IPS-18c (cell line): ENCODE results near the gene CELF2.

Experiments
- H3K4me3 ChIP-seq: 2 replicates; pipeline ENCODE4 v1.7.0; 2013; ENCODE audit warnings: low read depth, mild to moderate bottlenecking, low read length, moderate library complexity; ENCODE audit not compliant: insufficient read depth
- H3K9me3 ChIP-seq: one replicate; pipeline ENCODE4 v1.6.1; 2013; ENCODE audit warnings: mild to moderate bottlenecking, low read length, moderate library complexity; ENCODE audit not compliant: control insufficient read depth, insufficient read depth

CELF2 gene

GRCh38 chr10:11037991-11038390, 20.3 kb downstream of the CELF2 start:
- Histone ChIP-seq H3K9me3 (no peaks in the 10 kb centered on the region), H3K4me3 (no peak overlapping the region)

GRCh38 chr10:11042357-11042756, 24.7 kb downstream of the CELF2 start:
- Histone ChIP-seq H3K4me3 (no peak overlapping the region), H3K9me3 (no peaks in the 10 kb centered on the region)

DNA sequence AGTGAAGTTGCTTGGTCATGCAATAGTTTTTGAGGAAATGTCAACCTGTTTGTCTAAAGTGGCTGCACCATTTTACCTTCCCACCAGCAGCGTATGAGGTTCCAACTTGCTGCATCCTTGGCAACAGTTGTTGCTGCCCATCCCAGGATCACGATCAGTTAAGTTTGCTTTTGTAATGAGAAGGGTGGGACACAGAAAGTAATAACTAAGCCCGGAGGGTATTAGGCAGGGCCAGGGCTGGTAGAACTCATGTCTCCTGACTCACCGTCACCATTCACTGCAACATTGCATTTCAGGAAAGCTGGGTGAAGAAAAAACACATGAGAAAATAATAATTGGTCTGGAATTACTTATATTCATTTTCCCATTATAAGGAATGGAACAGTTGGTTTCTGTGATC, 25.4 kb downstream of the CELF2 start:
- no peak overlapping the region for H3K4me3 ChIP-seq
- no peaks in the 10 kb centered on the region for H3K9me3 ChIP-seq

DNA sequence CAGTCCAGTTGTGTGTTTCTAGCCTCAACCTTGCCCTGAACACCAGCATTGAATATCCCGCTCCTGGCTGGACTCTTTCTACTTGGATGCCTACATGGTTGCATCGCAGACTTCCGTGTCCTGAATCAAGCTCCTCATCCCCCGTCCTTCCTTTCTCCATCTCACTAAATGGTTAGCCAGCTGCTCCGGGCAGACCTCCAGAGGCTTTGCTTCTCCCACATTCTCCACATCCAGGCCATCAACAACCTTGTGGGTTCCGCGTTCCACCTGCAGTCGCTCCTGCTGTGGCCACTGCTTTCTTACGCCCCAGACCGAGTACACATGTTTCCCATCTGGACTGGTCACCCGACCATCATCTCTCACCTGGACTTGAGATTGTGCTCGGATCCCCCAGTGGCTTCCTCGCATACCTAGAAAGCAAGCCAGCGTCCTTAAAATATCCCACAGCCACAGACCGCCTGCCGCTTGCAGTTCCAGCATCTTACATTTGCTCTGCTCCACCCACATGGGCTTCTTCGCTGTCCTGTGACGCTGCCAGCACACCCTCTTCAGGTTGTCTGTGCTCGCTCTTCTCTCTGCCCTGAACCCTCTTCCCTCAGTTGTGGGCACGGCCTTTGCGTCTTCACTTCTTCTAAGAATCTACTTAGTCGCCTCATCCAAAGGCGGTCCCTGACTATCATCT, 25.9 kb downstream of the CELF2 start:
- no peak overlapping the region for H3K4me3 ChIP-seq
- no peaks in the 10 kb centered on the region for H3K9me3 ChIP-seq

DNA sequence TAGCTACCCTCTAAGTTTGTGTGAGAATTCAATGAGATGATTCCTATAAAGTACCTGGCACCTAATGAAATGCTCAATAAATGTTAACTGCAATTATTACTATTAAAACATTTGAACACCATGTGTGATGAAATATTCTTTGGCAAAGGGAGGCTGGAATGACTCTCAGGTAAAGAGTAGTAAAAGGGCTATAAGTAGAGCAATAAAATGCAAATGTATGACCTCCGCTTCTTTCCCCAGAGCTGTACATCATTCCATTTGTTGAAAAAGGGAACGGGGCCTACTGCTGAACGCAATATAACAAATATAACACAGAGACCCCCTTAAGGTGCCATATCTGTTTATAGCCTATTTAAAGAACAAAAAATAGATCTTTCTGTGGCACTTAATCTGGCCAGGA, 27.8 kb downstream of the CELF2 start:
- no peak overlapping the region for H3K4me3 ChIP-seq
- H3K9me3 ChIP-seq, result no peaks in the 10 kb centered on the region

- Histone ChIP-seq H3K9me3 (no peaks in the 10 kb centered on the region), H3K4me3 (no peak overlapping the region)
Measured at GRCh38 chr10:11045995-11046775, 28.5 kb downstream of the CELF2 start.

GRCh38 chr10:11046776-11047160, 29.1 kb downstream of the CELF2 start:
- Histone ChIP-seq H3K9me3 (no peaks in the 10 kb centered on the region), H3K4me3 (no peak overlapping the region)

- Histone ChIP-seq H3K9me3 (no peaks in the 10 kb centered on the region), H3K4me3 (no peak overlapping the region)
Measured at GRCh38 chr10:11048707-11049278, 31.1 kb downstream of the CELF2 start.

DNA sequence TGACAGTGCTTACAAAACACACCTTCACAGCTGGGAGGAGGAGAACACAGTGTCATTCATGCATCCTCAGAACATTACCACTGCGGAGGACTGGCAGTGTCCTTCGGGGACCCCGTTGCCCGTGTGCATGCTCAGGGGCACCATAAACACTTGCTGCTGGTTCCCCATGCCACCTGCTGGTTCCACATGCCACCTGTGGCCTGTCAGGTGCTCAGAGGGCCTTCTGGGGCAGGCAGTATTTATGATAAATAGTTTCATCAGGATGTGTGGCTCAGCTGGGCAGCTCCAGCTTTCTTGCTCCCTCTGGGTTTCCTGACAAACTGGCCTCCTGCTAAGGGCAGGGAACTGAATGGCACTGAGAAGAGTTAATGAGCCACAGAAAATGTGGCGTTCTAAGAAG, 32.1 kb downstream of the CELF2 start:
- Histone ChIP-seq H3K9me3 (no peaks in the 10 kb centered on the region), H3K4me3 (no peak overlapping the region)

DNA sequence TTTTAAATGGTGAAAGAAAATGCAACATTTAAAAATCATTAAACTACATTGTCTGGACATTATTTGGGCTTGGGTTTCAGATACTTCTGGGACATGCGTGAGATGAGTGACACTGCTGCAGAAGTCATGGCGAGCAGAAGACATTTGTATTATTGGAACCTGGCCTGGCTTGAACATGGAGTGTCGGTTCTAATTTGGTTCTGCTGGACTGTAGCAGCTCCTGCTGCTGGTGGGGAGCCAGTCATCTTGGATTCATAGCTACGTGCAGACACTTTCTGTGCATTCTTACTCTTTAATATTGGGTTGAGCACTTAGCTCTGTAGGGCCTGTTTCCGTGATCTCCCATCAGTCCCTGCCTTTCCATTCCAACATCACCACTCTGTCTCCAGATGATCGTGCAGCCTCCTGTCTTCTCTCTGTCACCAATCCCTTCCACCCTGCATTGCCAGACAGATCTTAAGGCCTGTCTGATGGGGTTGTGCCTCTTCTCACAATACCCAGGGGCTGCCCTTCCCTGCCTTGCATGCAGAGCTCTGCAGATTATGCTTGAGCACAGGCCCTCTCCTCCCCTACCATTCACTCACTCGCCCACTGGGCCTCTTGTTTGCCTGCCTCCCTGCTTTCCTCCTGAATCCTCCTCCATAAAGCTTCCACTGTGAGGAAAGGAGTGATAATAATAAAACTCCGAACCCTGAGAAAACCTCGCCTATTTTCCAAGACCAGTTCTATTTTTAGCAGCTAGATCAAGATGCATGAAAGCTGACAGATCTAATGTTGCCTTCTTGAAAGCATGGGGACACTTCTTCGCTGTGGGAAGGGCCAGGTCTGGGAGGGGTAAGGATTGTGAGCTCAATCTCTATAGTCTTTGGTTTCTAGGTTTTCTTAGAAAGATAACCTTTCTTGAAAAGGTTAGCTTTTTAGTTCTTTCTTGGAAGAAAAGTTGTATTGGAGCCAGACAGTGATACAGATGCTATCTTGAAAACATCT, 32.9 kb downstream of the CELF2 start:
- H3K4me3 ChIP-seq, result no peak overlapping the region
- H3K9me3 ChIP-seq, result no peaks in the 10 kb centered on the region

- Histone ChIP-seq H3K4me3 (no peak overlapping the region), H3K9me3 (no peaks in the 10 kb centered on the region)
Measured at GRCh38 chr10:11057018-11057417, 39.3 kb downstream of the CELF2 start.

DNA sequence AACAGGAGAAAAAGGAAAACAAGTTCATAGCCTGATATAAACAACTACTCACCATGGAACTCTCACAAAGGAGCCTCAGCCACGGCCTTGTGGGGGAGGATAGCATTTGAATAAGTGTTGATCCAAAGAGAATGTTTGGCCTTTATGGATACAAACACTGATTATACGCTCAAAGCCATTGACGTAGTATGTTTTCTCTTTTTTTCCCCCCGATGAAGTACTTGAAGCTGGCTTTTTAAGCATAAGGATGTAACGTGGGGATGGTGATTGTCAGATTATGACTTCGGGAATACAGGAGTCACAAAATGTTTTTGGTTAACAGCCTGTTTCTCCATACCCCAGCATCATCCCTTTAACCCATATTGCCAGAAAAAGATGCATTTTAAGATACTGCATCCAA, 39.8 kb downstream of the CELF2 start:
- H3K9me3 ChIP-seq, result no peaks in the 10 kb centered on the region

DNA sequence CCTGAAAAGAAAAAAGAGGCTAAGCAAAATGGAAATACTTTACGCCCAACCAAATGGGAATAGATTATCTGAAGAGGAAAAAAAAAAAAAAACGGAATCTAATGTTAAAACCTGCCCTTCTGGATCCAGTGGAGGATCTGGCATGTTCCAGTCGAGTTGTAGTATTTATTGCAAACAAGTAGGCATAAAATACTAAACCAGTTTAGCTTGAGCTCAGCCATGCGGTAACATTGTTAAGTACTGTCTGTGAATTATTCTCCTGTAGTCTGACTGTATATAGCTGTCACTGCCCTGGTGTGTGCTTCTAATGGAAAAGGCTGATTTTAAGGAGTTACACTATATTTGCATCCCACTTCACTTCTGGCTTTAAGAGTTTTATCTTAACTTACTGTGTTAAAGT, 40.3 kb downstream of the CELF2 start:
- Histone ChIP-seq H3K4me3 (no peak overlapping the region), H3K9me3 (no peaks in the 10 kb centered on the region)

More for the DNA sequence above, 39.8 kb downstream of the CELF2 start:
- no peak overlapping the region for H3K4me3 ChIP-seq

DNA sequence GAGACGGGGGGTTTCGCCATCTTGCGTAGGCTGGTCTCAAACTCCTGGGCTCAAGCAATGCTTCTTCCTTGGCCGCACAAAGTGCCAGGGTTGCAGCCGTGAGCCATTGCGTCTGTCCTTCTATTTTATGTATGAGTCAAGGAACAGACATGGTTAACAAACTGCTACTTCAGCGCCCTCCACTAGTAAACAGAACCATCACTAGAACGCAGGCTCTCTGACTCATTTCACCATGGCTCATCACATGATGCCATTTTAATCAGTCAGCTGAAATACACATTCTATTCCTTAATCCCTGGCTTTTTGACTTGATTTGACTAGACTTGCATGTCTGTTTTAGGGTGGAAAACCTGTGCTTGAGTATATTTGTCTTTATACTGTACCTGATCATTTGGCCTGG, 41.3 kb downstream of the CELF2 start:
- Histone ChIP-seq H3K9me3 (no peaks in the 10 kb centered on the region), H3K4me3 (no peak overlapping the region)

DNA sequence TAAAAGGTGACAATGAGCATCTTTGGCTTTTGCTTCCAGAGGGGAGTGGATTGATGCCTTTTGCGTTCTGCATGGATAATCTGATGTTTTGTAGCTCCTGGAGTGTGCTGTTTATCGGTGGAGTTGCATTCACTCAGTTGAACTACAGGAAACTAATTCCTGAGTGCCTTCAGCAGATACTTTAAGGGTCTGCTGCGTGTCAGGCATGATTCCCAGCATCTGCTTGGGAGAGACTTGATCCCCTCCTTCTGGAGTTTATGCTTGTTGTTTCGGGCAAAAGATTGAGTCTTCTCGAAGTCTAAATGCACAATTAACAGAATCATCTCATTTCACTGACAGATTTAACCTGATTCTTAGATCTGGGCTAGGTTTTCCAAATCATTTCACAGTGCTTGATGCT, 46.2 kb downstream of the CELF2 start:
- no peaks in the 10 kb centered on the region for H3K9me3 ChIP-seq
- no peak overlapping the region for H3K4me3 ChIP-seq

DNA sequence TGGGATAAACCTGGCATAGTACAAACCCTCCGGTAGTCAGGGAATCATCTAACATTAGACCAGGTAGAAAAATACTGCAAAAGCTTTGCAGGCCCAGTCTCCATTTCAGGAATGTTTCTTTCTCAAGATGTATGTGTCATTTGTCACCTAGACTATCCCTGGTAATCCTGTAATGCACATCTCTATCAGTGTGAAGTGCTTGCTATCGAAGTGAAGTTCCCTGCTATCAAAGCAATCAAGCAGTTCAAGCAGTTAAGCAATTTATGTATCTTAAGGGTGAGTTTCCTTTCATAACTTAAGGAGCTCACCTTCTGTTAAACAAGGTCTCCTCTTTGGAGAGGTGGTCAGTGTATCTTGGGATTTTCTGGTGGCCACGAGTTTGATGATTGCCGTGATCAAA, 47.2 kb downstream of the CELF2 start:
- H3K9me3 ChIP-seq, result no peaks in the 10 kb centered on the region
- no peak overlapping the region for H3K4me3 ChIP-seq

DNA sequence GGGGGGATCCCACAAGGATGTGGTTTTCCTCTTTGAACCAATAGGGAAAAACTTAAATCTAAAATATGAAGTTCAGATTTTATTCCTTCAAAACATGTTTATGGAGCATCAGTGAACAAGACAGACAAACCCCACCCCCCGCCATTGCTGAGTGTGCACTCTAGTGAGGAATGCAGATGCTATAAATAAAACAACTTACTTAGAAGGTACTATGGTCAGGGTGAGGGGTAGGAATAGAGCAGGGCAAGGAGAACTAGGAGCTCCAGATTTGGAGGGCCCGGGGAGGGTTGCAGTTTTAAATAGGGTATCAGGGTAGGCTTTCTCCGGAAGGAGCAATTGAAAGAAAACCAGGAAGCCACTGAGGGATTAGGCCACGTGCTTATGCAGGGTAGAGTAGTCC, 47.9 kb downstream of the CELF2 start:
- no peaks in the 10 kb centered on the region for H3K9me3 ChIP-seq
- no peak overlapping the region for H3K4me3 ChIP-seq
